D721Med (cell line): ENCODE measurements around the gene BAIAP2.

Experiments
- DNase-seq: peaks from one replicate; pipeline ENCODE4 v3.0.0; 2011; ENCODE audit warnings: low spot score; ENCODE audit not compliant: insufficient read length
- FAIRE-seq: peaks from 2 replicates; lab custom pipeline; 2011; peaks lifted over from hg19 to GRCh38; lab: Jason Lieb, UNC
- CTCF ChIP-seq: IDR thresholded peaks from 2 replicates; pipeline ENCODE4 v1.5.1; 2012; ENCODE audit warnings: mild to moderate bottlenecking, control low read depth; ENCODE audit not compliant: insufficient read depth; ENCODE audit errors: missing control alignments

Gene BAIAP2

GRCh38 chr17:80992077-80992947, 42.6 kb upstream of the BAIAP2 start:
- FAIRE-seq (no peak), DNase-seq (no peak)

DNA sequence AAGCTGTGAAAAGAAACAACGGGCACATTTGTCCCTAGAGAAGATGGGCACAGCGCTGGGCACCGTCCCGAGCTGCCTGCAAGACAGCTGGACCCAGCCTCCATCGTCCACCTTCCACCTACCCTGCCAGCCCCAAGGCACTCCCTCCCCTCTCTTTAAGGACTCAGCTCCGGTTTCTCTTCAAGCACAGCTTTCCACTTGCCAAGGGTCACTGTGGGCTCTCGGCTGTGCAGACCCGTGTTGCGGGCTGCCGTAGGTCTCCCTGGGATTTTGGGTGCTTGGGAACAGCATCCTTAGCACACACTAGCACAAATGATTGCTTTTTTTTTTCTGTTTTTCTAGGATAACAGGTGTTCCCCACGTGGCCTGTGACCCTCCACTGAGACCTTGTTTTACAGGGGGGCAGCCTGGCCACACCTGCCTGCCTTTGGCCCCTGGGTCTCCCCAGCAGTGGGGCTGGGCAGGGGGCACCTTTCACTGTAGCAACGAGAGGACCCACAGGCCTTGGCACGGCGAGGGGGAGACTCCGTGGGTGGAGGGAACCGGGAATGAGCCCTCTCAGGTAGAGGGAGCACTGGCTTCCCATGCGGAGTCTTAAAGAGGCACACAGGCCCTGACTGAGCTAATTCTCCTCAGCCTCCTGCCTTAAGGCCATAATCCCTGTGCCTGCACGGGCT, 41.9 kb upstream of the BAIAP2 start:
- DNase-seq (peak; percentile 90), FAIRE-seq (no peak)
- TF ChIP-seq CTCF = no peak

More at GRCh38 chr17:80992077-80992947, 42.6 kb upstream of the BAIAP2 start:
- TF ChIP-seq CTCF = no peak

DNA sequence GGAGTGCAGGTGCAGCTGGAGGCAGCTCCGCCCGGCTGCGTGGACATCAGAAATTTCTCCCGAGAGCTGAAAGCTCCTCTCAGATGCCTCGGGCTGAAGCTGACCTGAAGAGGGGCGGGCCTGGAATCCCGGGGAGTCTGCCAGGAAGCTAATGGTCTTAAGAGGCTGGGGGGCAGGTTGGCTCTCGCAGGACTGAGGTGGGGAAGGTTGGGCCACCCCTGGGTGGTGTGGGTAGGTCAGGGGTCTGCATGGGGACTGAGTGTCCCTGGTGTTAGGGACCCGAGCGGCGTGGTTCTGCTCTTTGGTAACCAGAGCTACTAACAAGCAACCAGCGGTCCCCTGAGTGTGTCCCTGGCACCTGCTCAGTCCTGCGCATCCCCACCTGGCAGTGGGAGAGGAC, 39.8 kb upstream of the BAIAP2 start:
- DNase-seq (no peak), FAIRE-seq (no peak)
- no peak for TF ChIP-seq CTCF

GRCh38 chr17:80996422-80997305, 38.3 kb upstream of the BAIAP2 start:
- peak; percentile 4 for TF ChIP-seq CTCF
- FAIRE-seq = no peak
- DNase-seq = no peak

GRCh38 chr17:80997424-80998117, 37.4 kb upstream of the BAIAP2 start:
- DNase-seq (no peak), FAIRE-seq (no peak)
- no peak for TF ChIP-seq CTCF

DNA sequence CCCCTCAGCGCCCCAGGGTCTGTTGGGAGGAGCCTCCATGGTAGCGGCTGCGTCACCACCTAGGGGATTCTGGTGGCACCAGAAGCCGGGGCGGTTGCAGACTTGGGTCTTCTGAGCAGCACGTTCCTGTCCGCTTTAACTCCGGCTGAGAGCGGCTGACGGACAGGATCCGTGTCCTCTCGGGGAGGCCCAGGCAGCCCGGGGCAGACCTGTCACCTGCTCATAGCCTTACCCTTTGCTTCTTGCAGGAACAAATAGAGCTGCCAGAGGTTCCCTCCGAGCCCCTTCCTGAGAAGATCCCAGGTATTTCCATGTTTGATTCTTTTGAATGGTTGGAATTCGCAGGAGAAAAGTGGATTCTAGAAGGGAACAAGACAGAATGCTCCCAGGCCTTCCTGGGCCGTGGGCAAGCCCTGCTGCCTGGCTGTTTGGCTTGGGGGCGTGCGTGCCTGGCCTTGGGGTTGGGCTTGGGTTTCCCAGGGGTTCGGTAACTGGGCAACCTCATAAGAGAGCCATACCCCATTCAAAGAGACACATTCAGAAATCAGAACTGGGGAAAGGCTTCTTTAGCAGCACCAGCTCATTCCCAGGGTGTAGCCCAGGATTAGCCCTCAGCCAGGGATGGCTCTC, 36.7 kb upstream of the BAIAP2 start:
- FAIRE-seq (no peak), DNase-seq (no peak)
- TF ChIP-seq CTCF = no peak
